Measurements from ENCODE around the gene HOXA2.

The HOXA2 gene

DNA sequence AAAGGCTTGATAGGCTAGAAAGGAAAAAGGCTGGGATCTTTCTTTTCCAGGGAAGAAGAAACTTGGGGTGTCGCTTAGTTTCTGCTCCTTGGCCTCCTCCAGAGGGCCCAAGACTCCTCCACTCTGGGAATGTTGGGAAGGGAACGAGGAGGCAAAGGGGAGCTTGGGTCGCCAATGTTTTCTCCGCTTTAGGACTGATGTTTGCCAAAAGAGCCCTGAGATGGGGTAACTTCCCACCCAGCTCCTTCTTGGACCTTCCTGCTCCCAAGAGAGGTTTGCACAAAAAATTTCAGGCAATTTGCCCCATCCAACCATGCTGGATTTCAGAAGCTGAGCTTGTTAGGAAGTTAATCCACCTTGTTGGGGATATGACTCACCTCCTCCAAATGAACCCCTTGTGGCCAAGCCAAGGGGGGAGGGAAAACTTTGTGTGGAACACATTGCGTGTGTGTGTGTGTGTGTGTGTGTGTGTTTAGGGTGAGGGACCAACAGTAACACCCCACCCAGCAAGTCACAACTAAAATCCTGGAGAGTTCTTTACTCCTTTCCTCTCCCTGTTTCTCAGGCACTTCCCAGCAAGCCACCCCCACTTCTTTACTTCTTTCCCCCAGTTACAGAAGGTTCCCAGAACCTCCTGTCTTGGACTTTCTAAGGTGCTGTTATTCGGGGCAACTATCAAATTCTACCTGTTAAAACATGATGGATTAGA is 8.7 kb upstream of the HOXA2 start:
- FAIRE-seq = no peak

DNA sequence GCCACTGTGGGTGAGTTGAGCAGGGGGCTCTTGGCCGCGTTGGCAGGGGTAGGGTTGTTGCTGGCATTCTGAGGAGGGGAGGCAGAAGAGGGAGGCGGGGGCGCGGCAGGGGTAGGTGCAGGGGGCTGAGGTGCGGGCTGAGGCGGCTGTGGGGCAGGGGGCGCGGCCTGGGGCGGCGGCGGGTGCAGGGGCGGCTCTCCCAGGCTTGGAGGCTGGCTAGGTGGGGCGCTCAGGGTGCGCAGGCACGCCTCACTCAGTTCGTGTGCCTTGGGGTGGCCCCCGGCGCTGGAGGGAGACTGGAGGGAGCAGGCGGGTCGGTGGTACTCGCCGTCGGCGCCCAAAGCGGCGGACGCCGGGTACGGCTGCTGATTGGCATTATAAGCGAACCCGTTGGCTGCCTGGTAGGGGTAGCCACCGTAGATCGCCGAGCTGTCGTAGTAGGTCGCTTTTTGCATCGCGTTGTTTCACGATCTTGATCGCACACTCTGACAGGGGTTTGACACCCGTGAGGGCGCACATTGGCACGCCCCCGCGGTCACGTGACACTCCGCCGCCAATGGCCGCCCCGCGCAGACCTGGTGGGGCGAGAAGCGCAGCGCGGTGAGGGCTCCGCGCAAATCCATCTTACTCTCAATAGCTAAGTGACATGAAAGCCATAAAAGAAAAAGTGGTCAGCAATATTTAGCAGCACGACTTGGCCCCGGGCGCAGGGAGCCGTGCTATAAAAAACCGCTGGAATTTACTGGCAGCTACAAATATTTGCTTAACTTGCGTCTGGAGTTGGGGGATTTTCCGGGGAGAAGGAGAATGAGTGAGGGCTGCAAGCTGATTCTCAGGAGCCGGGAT is 7.9 kb upstream of the HOXA2 start:
- no peak for FAIRE-seq

DNA sequence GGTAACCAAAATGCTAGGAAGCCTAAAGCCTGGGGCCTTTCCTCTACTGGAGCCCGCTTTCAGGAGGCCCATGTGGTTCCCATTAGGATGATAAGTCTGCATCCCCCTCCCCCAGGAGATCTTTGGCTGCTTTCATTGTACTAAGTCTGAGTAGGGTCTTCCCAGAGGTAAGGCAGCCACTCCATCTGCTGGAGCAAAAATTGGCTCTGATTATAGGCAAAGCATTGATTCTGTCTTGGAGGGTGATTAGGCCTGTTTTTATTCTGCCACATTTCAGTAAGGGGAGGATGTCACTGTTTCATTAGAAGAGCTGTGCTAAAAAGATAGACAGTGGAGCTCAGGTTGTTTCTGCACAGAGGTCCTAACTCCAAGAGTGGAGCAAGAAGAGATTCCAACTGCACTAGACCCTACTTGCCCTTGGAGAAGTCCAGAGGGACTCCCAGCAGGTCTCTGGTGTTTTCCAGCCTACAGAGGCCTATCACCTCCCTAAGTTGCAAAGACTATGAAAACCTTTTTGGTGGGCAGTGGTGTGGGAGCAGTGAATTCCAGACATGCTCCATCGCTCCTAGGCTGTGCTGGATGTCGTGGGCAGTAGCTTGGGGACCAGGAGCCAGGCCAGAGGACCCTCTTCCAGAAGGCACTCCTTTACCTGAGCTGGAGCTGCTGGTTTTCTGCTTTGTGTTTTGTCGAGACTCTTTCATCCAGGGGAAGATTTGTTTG is 7.1 kb upstream of the HOXA2 start:
- no peak for FAIRE-seq

DNA sequence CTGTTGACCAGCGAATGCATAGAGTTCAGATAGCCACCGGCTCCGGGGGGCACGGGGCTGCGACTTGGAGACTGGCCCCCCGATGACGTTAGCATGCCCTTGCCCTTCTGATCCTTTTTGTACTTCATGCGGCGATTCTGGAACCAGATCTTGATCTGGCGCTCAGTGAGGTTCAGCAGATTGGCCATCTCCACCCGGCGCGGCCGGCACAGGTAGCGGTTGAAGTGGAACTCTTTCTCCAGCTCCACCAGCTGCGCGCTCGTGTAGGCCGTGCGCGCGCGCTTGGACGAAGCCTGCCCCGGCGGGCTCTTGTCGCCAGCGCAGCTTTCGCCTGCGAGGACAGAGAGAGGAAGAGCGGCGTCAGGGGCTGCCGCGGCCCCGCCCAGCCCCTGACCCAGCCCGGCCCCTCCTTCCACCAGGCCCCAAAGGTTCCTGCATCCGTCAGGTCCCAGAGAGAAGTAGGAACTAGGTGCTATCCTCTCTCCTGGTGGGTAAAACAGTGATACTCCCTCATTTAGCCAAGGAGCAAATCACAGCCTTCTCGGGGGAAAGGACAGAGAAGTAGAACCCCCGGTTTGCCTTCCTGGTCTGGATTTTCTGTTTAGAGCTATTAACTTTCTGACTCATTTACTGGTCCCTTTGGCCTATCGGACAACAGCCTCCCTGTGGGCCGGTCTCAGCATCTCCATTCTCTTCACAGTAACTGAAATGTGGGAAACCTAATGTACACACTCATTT is 6.1 kb upstream of the HOXA2 start:
- no peak for FAIRE-seq

DNA sequence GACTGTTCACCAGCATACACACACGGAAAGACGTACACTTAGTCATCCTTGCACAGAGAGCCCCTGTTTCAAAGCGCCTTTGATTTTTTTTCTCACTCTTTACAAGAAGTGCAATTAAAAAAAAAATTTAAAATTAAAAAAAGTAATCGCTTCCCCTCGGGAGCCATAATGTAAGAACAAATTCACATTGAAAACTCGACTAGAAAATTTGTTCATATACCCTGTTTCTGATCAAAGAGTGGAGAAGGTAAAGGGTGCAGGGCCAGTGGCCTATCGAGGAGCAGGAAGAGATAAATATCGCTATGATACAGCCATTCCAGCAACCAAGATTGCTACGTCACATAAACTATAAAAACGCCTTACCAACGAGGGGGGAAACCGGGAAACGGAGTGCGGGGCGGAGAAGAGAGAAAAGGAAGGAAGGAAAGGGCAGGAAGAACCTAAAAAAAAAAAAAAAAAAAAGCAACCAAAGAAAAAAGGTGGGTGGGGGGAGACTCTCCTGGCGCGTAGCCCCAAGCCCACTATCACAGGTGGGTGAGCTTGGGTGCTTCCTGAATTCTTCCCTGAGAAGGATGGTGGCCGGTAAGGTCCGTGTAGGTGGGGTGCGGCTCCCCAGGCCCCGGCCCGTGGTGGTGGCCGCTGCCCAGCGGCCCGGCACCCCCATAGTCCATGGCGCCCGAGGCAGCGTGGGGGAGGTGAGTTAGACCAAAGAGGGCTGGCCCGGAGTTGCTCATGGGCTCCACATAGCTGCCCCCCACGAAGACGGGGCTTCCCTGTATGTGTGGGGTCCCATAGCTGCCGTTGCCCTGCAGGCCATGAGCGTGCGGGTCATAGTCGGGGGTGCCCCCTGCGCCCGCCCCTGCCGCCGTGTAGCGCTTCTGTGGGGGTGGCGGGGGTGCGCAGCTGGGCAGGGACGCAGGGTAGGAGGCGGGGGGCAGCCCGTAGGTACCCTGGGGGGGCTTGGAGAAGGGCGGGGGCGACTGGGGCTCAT is 5.2 kb upstream of the HOXA2 start:
- FAIRE-seq = no peak

DNA sequence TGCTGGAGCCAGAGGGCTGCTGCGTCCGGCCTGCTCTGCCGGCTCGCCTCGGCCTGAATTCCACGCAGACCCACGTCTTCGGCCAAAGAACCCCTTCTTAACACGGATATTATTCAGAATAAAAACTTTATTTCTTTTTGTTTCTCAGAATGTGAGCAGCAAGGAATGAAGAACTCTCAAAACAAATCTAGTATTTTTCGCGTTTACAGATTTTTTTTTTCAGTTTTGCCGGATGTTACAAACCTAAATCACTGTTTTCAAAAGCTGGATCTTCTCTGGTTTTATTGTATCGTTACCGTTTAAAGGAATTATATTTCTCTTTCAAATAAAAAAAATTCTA is 4.4 kb upstream of the HOXA2 start:
- no peak for FAIRE-seq

DNA sequence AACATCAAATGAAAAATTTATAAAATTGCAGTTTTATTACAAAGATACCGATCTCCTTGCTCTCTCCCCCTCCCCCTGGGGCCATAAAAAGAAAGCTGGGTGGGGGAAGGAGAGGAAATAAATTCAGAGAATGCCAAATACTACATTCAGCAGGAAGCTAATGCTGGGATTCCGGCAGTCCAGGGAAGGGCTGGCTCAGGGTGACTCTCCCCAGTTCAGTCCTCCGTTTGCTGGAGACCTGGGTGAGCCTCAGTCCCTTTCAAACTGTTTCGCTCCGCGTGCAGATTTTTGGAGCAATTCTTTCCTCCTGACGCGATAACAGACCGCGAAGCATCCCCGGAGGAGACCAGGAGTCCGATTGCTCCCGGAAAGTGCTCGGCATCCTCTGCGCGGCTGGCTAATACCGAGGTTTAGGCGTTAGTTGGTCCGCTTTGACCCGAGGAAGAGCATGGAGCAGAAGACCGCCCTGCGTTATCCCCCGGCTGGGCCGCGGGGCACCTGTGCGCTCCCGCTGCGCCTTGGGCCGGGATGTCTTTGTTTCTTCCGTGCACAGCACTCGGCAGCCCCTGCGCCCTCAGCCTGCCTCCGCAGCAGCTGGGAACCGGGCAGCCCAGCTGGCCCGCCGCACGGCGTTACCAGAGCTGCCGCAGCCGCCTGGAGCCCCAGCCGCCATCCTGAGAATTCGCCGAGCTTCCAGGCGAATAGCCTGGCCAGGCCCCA is 3.9 kb upstream of the HOXA2 start:
- FAIRE-seq = no peak

DNA sequence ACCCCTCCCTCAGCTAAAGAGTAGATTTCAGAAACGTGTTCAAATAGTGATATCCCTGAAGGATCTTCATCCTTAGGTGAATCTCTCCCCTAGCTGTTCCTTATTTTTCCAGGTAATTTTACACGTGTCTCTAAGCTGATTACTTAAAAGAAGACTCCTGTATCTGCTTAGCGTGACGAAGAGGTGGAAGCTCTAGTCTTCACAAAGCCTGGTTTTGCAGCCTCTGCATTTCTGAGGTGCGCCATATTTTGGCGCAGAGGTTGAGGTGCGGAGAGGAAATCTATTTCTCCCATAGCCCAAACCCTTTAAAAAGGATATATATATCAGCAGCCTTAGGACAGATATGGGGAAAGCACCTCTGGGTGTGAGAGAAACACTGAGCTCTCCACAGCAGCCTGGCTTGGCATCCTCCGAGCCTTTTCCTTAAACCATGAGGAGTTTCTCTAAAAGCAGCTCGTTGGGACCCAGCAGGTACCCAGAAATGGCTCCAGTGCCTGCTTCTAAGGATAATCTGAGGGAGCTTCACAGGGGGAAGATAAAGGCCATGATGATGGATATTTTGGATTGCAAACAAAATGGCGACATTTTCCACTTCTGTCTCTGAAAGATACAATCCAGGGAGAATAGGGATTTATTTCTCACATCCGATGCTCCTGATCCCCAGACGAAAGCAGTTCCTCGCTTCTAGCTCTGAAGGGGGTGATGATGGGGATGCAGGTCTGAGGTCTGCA is 3.0 kb upstream of the HOXA2 start:
- FAIRE-seq = no peak

DNA sequence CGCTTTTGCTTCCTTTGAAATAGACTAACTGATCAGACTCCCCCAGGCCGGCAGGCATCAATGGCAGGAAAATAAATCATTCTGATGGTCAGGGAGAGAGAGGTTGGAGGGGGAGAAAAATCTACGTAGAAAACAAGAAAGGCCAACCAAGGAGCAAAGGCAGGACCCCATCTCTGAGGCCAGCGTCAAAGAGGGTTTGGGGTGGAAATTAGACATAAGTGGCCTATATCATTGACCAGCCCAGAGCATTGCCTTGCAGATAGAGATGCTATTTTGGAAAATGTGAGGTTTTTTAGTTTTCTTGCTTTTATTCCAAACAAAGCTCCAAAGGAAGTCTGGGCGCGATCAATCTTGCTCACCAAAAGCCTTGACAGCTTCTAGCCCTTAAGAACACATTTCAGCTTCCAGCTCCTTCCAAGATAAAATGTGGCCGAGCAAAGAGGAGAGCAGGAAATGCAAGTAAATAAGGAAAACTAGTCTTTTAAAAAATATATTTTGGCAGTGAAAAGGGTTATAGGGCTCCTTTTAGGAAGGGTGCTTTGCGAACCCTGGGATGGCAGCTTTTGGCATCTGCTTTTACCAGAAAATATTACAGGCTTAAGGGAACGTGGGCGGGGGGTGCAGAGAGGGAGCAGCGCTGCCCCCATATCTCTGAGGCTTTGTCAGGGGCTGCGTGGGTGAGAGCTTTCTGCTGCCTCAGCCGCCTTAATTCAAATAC is 2.0 kb upstream of the HOXA2 start:
- FAIRE-seq = no peak

DNA sequence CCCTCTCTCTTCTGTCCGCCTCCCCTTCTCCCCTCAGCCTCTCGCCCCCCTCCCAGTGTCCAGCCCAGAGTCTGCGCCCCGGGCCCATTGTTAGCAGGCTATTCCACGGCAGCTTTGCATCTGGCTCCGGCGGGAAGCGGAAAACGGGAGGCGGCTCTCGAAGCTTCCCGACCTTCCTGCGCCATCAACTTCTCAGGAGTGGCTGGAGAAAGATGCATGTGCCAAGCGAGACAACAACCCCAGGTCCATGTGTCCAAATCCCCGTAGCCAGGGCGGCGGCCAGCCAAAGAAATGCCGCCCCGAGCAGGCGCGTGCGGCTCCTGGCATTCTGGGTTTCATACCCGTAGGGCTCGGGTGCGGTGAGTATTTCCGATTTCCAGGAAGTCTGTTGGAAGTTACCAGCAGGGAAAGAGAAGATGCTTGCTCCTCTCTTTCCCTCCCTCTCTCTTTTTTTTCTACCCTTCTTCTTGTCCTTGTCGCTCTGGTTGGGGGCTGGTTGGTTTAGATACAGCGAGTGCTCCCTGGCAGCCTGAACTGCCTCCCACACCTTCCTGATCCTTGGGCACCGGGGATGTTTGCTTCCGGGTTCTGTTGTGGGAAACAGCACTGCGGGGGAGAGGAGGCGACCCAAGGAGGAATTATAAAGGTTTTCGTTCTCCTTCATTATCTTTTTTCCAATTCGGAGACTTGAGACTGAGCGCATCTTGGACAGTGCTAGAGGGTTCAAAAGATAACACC is 1.2 kb upstream of the HOXA2 start:
- no peak for FAIRE-seq

DNA sequence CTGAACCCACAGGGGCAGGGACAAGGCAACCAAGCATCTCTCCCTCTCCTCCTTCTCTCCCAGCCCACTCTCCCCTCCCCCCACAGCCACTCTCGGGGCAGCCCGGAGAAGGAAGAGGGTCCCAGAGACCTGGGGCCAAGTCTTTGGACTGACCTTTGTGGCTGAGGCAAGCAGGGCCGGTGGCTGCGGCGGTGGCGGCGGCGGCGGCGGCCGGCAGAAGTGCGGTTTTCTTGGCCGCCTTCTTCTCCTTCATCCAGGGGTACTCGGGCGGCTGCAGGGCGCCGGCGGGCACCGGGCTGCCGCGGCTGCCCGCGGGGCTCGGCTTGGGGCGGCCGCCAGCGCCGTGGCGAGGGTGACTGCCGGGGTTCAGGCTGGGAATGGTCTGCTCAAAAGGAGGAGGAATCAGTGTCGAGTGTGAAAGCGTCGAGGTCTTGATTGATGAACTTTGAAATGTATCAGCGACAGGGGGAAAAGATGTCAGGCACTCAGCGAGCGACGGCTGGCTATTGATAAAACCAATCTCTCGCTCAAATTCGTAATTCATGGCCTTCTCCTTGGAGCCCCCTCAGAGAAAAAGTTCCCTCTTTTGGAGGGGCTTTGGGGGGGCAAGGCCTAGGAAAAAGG is 414 bp downstream of the HOXA2 start:
- FAIRE-seq = no peak

DNA sequence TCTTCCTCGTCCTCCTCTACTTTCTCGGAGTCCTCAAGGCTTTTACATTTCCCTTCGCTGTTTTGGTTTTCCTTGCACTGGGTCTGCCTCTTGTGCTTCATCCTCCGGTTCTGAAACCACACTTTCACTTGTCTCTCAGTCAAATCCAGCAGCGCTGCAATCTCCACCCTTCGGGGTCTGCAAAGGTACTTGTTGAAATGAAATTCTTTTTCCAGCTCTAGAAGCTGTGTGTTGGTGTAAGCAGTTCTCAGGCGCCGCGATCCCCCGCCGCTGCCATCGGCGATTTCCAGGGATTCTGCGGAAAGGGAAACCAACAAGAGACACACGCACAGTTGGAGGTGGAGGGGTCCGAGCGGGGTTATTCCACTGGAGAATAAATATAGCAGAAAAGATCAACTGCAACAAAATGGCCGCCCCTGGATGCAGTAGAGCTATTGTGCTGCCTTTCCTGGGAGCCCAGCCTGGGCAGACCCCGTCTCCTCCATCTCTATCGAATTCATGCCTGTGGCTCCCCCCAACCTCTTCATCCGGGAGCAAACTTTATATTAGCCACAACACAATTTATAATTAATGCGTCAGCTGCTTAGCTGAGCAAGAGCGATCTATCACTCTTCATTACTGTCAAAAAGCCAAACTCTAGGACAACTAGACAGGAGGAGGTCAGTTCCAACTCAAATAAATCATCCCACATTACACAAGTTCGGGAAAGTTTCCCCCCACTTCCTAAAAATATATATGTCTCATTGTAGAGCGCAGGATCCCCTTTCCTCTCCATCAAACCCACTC is 1.1 kb downstream of the HOXA2 start:
- FAIRE-seq = no peak

DNA sequence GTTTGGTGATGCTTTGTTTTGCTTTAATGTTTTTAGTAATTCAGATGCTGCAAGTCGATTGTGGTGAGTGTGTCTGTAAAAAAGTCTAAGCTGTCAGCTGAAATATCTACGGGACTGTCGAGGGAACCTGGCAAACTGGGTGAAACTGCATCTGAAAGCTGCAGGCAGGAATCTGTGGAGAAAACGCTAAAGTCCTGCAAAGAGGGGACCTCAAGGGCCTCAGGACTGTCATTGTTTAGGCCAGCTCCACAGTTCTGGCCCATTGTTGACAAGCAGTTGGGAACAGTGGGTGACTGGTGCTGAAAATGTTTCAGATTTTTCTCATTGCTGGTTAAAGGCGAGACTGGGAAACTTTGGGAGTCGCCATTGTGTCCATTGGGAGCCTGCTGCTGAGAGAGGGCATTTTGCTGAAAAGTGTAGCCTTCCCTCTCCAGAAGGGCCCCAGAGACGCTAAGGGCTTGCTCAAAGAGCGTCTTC is 1.8 kb downstream of the HOXA2 start:
- no peak for FAIRE-seq

DNA sequence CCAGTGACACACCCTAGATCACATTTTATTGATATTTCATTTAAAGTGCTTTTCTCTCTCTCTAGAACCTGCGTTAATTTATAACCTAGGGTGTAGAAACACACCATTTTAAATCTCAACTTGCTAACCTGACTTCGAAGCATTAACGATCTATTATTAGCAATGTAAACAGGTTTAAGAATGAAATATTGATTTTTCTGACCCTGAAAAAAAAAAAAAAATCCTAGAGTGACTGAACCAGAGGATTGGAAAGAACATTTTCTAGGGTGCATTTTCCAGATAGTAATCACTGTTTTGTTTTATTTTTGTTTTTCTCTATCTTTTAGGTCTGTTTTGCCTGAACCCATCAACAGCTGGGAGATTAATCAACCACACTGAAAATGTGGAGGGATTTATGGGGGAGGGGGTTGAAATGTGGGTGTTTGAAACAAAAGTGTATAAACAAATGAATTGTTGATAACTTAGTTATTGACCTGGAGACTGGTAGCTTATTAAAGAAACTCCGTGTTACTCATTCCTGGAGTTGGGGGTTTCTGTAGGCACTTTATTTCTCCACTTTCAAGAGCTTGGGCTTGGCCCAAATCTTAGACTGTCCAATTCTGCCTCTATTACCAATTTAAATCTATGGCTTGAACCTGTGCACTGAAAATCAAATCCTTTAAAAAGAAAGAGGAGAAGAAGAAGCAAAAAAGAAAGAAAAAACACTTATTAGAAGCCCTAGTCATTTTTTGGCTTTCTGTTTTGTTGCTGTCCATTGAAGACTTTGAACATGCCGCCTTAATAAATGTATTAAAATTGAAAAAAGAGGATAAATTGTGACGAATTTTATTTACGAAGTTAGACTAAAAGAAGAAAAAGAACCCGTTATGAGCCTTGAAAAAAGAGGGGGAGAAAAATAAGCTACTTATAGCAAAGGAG is 2.8 kb downstream of the HOXA2 start:
- no peak for FAIRE-seq

DNA sequence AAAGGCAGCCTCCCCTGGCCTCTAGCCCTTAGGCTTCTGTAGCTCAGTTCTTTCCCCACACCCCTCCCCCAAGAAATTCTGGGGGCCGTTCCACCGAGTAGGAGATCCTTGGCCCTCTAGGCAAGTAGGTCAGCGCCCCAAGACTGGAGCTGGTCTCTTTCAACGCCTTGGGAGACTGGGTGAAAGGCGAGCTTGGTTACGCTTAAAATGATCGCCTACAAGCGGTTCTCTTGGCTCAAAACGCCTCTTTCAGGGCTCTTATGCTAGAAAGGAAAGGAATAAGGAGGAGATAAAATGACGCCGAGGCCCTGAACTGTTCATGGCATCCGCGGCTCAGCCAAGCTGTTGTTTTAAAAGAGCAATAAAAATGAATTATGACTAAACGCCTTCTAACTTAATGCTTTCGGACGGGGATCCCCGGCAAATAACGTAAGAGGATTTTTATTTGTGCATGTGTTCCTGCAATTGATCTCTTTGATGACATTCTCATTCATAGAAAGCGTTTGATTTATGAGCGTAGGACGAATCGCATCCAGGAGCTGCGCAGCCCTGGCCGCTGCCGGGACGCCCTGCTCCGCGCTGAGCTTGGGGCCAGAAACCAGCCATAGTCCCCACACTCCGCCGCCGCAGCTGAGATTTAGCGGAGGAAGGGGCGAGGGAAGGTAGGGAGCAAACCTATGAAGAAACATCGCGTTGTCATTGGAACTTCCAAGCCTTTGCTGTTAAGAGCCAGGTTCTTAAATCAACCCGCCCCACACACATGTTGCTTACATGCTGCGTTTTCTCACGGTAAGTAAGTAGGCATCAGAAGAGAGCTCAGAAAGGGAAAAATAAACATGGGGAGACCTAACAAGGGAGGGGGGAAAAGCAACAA is 3.7 kb downstream of the HOXA2 start:
- no peak for FAIRE-seq

Data from A204.1 (cell line).